Breast epithelium (tissue), 4 donors: ENCODE measurements around the gene CTTNBP2. TPM values are rescaled to one million over a fixed set of nuclear protein-coding genes. Genes with fewer than 3 reads are reported as not detected.
A peak's percentile ranks its signal among the peaks of the same experiment; 100 is the strongest.
"Not testable (repeated sequence)": the region's sequence is repeated elsewhere in the genome, so short reads cannot be mapped to it uniquely, and the experiment has no call there.

ENCODE experiments used
- DNase-seq, 2 donors: peaks; one replicate each; pipeline ENCODE4 v3.0.0-alpha.2; 2019; ENCODE audit warnings: low spot score in 2 of 2
- H3K27ac ChIP-seq, 2 donors: fragments of 200-600 bp; sonication (generic) in 1 of 2; one replicate each; pipeline ENCODE4 v1.5.1; 2016 to 2019; ENCODE audit warnings: mild to moderate bottlenecking in 1 of 2
- H3K27me3 ChIP-seq, 2 donors: fragments of 200-600 bp; sonication (generic) in 1 of 2; one replicate each; pipeline versions ENCODE4 v1.5.1 to v1.6.0; 2017 to 2019; ENCODE audit warnings: control low read depth in 1 of 2, mild to moderate bottlenecking in 1 of 2
- H3K36me3 ChIP-seq: fragments of 200-600 bp; one replicate; pipeline ENCODE4 v1.5.1; 2019
- H3K4me1 ChIP-seq, 2 donors: fragments of 200-600 bp; sonication (generic); one replicate each; pipeline ENCODE4 v1.5.1; 2016 to 2019; ENCODE audit warnings: control low read depth in 1 of 2
- H3K4me3 ChIP-seq, 3 donors: fragments of 200-600 bp; sonication (generic); 1 replicate in 2 of 3; 2 replicates in 1 of 3; pipeline ENCODE4 v1.5.1; 2016 to 2019; ENCODE audit warnings: mild to moderate bottlenecking in 3 of 3, moderate library complexity in 2 of 3
- H3K9me3 ChIP-seq, 2 donors: fragments of 200-600 bp; sonication (generic) in 1 of 2; one replicate each; pipeline ENCODE4 v1.5.1; 2016 to 2019; ENCODE audit warnings: control low read depth in 1 of 2
- CTCF ChIP-seq, 3 donors: fragments of 450-650 bp; IDR thresholded peaks; one replicate each; pipeline ENCODE4 v1.5.1; 2016 to 2017; ENCODE audit warnings: antibody characterized with exemption in 3 of 3, mild to moderate bottlenecking in 3 of 3, moderate library complexity in 3 of 3
- POLR2A ChIP-seq: fragments of 450-650 bp; IDR thresholded peaks from one replicate; pipeline ENCODE4 v1.6.1; 2016; ENCODE audit warnings: antibody characterized with exemption, mild to moderate bottlenecking, moderate library complexity
- POLR2AphosphoS5 ChIP-seq, 3 donors: sonication (generic); formaldehyde crosslinking; IDR thresholded peaks; one replicate each; pipeline ENCODE4 v1.6.1; 2017; ENCODE audit warnings: antibody characterized with exemption in 3 of 3
- intact Hi-C: fragments of 100-400 bp; cut with DNase I; formaldehyde crosslinking; loops from one replicate; pipeline ENCODE4 v1.15.1; 2023; ENCODE audit warnings: low total_unique reads
- total RNA-seq, 3 donors: library from RNA; depleted of rRNA; stranded (reverse); fragments of >200 nt; gene quantifications; one replicate each; pipeline ENCODE4 v1.1.0, GENCODE V29; 2016

The CTTNBP2 gene
- total RNA-seq, 3 donors from 2014 or later: 8.8 to 37.0 (median 13.8) TPM

- intact Hi-C loops: no loop called here
- Histone ChIP-seq H3K27ac (no peak overlapping the region), H3K4me1 (no peaks in the 10 kb centered on the region), H3K36me3 (no peaks in the 10 kb centered on the region), H3K4me3 (no peak overlapping the region), H3K27me3 (no peaks in the 10 kb centered on the region), H3K9me3 (no peaks in the 10 kb centered on the region)
- DNase-seq: no peak
- TF ChIP-seq POLR2AphosphoS5 (IDR thresholded peaks at IDR 0.05) (no peak), POLR2A (no peak)
Observed at GRCh38 chr7:117716707-117717299, 156.4 kb downstream of the CTTNBP2 start.

- Histone ChIP-seq H3K27me3 (no peaks in the 10 kb centered on the region), H3K4me1 (no peaks in the 10 kb centered on the region), H3K4me3 (no peak overlapping the region), H3K36me3 (no peaks in the 10 kb centered on the region), H3K9me3 (no peaks in the 10 kb centered on the region), H3K27ac (no peak overlapping the region)
- no peak for DNase-seq
- TF ChIP-seq POLR2A: no peak
- peak in 2 of 3 donors; percentile 30 to 49 for TF ChIP-seq CTCF (IDR thresholded peaks at IDR 0.05)
- intact Hi-C loops: no loop called here
Observed at GRCh38 chr7:117715784-117716445, 157.3 kb downstream of the CTTNBP2 start.

- H3K36me3 ChIP-seq: no peaks in the 10 kb centered on the region
- no peaks in the 10 kb centered on the region for H3K9me3 ChIP-seq
- no peak for DNase-seq
- no peaks in the 10 kb centered on the region for H3K27me3 ChIP-seq
- no peak for TF ChIP-seq POLR2AphosphoS5 (IDR thresholded peaks at IDR 0.05)
- no peak for TF ChIP-seq POLR2A
- no peak for TF ChIP-seq CTCF (IDR thresholded peaks at IDR 0.05)
- H3K27ac ChIP-seq: no peak overlapping the region
- intact Hi-C loops: no loop called here
- no peaks in the 10 kb centered on the region for H3K4me1 ChIP-seq
- no peak overlapping the region for H3K4me3 ChIP-seq
Observed at GRCh38 chr7:117711556-117711955, 161.7 kb downstream of the CTTNBP2 start.

- intact Hi-C loops, H3K4me1 ChIP-seq, H3K27me3 ChIP-seq, H3K27ac ChIP-seq, H3K4me3 ChIP-seq, H3K36me3 ChIP-seq, H3K9me3 ChIP-seq, DNase-seq: not testable (repeated sequence)
Observed at GRCh38 chr7:117708173-117708572, 165.1 kb downstream of the CTTNBP2 start.

GRCh38 chr7:117707080-117707479, 166.2 kb downstream of the CTTNBP2 start:
- no peak for DNase-seq
- Histone ChIP-seq H3K27ac (no peak overlapping the region), H3K4me3 (no peak overlapping the region), H3K9me3 (no peaks in the 10 kb centered on the region), H3K36me3 (no peaks in the 10 kb centered on the region), H3K4me1 (no peaks in the 10 kb centered on the region), H3K27me3 (no peaks in the 10 kb centered on the region)
- TF ChIP-seq CTCF (IDR thresholded peaks at IDR 0.05) (no peak), POLR2A (no peak), POLR2AphosphoS5 (IDR thresholded peaks at IDR 0.05) (no peak)
- intact Hi-C loops: no loop called here

- Histone ChIP-seq H3K27ac (no peak overlapping the region), H3K4me1 (no peaks in the 10 kb centered on the region), H3K36me3 (no peaks in the 10 kb centered on the region), H3K27me3 (no peaks in the 10 kb centered on the region), H3K4me3 (no peak overlapping the region), H3K9me3 (no peaks in the 10 kb centered on the region)
- no peak for DNase-seq
- intact Hi-C loops: no loop called here
- no peak for TF ChIP-seq CTCF (IDR thresholded peaks at IDR 0.05)
- TF ChIP-seq POLR2A: no peak
- no peak for TF ChIP-seq POLR2AphosphoS5 (IDR thresholded peaks at IDR 0.05)
Observed at GRCh38 chr7:117706210-117706609, 167.0 kb downstream of the CTTNBP2 start.
